ENCODE data around the gene HES2. TPM values are rescaled to one million over a fixed set of nuclear protein-coding genes. Genes with fewer than 3 reads are reported as not detected.

HES2 gene
- total RNA-seq, 1 experiment from 2014 or later, result 1.6 TPM

DNA sequence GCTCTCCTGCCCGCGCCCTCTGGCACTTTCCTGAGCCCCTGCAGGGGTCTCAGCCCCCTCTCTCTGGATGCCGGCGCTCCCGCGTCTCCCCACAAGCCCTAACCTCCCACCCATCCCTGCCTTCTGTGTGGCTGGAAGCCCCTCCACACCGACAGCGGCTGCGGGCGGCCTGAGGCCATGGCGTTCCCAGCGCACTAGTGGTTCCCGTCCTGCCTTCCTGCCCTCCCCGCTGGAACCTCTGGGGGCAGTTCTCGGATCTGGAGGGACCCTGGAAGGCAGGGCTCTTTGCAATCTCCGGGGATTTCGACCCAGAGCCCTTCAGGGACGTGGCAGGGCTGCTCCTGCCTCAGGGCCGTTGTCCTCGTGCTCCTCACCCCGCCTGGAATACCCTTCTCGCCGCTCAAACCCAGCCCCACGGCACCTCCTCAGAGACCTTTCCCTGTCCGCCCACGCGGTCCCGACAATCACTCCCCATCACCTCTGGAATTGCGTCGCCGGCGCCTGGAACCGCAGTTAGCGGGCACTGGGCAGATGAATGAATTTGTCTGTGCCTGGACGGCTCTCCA, 4.4 kb upstream of the HES2 start:
- DNase-seq (ENCODE audit: low spot score), result no peak
- in situ Hi-C loops (cut with HindIII; ENCODE audit: low sequenced_read_pairs), result no loop called here

DNA sequence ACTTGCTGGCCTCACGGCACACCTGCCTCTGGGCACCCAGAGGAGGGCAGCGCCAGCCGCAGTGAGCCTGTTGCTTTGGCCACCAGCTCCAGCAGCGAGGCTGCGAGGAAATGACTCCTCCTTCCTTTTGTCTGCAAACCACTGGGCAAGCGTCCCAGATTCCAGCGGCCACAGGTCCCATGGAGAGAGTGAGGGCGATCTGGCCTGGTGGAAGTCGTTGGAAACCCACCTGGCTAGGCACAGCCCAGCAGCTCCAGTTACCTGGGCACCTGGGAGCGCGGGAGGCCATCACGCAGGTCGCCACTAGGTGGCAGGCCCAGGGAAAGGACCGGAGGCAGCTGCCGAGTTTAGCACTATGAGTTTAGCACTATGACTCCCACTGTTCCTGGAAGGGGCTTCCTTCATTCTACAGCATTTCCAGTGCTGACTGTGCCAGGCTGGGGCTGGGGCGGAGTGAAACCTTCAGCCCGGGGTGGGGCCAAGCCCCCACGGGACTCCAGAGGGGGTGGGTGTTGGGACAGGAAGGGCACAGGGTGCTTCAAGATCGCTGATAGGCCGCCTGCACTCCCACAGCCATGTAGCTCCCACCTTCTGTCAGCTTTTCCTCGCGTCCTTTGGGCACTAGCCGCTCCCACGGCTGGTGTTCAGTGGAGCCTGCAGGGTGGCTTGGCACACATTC, 3.7 kb upstream of the HES2 start:
- DNase-seq (ENCODE audit: low spot score), result peak; percentile 69
- in situ Hi-C loops (cut with HindIII; ENCODE audit: low sequenced_read_pairs), result no loop called here

DNA sequence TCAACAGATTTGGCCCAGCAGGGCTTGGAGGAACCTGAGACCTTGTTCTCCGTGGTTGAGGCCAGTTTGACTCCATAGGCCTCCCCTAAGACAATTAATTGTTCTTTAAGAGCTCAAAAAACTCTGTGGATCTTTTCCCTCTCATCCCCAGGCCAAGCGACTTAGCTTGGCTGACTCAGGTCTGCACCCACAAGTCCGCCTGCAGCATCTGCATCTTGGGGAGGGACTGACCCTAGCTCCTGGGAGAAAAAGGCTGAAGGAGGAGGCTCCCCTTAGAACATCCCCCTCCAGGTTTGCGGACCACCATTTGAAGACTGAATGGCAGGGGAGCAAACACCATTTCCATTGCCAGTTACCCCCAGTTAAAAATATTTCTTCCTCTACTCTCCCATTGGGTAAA, 1.5 kb upstream of the HES2 start:
- DNase-seq (ENCODE audit: low spot score), result no peak
- in situ Hi-C loops (cut with HindIII; ENCODE audit: low sequenced_read_pairs), result no loop called here

DNA sequence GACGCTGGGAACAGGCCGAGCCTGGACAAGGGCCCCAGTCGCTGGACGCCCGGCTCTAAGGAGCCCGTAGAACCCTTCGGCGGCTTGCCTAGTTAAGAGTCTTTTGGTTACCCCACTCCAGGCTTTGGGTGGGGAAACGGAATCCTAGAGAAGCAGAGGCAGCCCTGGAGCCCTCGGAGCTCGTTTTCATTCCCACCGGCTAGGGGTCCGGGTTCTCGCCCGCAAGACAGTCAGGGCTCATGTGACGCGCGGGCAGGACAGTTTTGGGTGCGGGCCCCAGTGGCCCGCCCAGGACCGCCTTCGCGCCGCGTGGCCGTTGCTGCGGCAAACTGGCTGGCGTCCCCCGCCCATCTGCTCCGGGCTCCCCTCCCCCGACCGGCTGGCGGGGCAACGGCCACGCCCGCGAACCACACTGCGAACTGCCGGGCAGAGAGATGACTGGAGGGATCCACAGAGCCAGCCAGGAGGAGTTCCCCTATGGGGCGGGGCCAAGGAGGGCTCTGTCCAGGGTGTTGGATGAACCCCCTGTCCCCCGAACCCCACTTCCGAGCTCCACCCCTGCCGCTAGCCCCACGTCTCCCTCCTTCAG, 829 bp upstream of the HES2 start:
- no peak for DNase-seq (ENCODE audit: low spot score)
- in situ Hi-C loops (cut with HindIII; ENCODE audit: low sequenced_read_pairs), result no loop called here

DNA sequence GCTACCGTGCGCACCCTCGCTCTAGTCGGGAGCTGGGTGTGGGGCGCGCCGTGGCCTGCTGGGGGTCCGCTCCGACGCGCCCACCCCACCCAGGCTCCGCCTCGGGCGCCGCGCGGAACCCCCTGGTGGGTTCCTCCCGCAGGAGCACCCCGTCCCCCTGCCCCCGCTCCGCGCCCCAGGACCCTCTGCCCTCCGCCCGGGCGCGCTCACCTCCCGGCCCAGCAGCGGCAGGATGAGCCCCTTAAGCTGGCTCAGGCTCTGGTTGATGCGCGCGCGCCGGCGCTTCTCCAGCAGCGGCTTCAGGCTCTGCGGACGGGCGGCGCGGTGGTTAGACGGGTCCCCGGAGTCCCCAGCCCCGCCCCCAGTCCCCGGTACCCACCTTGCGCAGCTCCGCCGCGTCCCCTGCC, 319 bp downstream of the HES2 start:
- in situ Hi-C loops (cut with HindIII; ENCODE audit: low sequenced_read_pairs), result no loop called here
- DNase-seq (ENCODE audit: low spot score), result no peak

DNA sequence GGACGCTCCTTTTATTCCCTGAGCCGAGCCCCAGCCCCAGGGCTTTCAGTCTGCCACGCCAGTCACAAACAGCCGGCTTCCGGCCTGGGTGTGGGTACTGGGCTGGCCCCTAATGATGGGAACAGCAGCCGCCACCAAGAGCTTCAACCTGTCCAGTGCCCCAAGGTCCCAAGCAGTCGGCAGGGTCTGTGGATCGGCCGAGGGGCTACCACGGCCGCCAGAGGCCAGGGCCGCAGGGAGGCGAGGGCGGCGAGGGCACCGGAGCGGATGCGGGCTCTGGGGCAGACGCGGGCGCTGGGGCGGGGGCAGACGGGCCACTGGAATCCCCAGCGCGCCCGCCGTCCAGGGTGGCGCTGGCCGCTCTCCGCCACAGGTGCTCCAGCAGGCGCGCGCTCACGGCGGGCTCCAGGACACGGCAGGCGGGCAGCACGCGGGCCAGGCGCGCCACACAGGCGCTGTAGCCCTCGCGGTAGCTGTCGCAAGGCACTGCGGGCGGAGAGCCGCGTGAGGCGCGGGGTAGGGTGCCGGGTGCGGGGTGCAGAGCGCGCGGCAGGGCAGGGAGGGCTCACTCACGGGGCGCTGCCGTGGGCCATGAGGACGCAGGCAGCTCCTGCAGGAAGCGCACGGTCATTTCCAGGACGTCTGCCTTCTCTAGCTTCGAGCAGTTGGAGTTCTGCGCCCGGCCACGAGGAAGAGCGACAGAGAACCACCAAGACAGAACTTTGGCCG, 887 bp downstream of the HES2 start:
- in situ Hi-C loops (cut with HindIII; ENCODE audit: low sequenced_read_pairs), result no loop called here
- DNase-seq (ENCODE audit: low spot score), result no peak

DNA sequence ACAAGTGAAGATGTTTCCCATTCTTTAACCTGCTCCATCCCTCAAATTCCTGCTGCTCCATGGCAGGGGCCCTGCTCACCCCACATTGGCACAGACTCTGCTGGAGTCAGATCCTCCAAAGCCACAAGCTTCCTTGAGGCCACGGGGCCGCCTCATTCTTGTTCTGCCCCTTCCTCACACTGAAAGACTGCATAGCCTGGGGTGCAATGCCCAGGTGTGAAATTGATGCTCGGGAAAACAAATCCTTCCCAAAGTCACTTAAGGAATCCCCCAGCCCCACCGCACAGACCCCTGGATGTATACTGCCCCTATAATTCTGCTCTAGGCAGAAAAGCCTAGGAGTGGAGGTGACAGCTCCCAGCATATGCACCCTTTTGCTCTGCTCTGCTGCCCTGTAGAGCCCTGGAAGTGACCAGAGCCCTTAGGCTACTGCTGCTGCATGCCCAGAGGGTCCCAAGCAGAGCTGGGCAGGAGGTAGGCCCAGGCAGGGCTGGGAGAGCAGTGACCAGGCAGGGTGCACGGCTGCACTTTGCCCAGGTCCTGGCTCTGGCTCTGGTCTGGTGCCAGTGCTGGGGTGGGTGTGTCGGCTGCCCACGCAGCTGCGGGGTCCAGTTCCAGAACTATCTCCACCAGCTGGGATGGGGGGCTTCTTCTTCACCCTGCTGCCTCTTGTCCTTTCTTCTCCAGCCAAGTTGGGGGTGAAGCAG, 1.6 kb downstream of the HES2 start:
- DNase-seq (ENCODE audit: low spot score), result no peak
- in situ Hi-C loops (cut with HindIII; ENCODE audit: low sequenced_read_pairs), result no loop called here

DNA sequence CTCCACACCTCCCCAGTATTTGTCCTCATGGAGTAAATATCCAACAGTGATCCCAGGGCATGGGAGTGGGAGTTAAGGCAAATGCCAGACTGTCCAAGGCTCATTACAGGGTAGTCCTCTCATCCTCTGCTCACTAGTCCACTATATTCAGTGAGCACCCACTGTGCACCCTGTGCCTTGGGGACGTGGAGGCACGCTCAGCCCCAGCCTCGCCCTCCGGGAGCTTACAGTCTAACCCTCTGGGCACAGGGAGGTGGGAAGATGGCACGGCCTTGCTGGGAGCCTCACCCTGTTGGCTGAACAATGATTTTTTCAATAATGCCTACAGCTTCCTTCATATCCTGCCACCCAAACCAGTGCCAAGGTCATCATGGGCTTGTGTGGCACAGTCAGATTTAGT, 2.8 kb downstream of the HES2 start:
- in situ Hi-C loops (cut with HindIII; ENCODE audit: low sequenced_read_pairs), result no loop called here
- no peak for DNase-seq (ENCODE audit: low spot score)

DNA sequence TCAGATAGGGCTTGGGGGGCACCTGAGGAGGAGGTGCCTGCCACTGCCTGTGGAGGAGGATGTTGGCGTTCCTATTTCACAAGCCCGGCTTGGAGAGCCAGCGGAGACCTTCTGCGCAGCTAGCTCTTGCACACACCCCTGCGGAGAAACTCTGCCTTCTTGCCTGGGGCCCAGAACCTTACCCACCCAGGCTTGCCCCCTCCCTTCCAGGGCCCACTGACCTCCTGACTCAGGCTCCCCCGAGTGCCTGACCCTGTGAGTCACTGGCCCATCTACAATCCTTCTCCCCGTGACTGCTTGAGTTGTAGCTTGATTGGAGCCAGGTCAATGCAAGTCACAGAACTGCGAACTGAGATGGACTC, 3.4 kb downstream of the HES2 start:
- in situ Hi-C loops (cut with HindIII; ENCODE audit: low sequenced_read_pairs), result no loop called here
- no peak for DNase-seq (ENCODE audit: low spot score)

DNA sequence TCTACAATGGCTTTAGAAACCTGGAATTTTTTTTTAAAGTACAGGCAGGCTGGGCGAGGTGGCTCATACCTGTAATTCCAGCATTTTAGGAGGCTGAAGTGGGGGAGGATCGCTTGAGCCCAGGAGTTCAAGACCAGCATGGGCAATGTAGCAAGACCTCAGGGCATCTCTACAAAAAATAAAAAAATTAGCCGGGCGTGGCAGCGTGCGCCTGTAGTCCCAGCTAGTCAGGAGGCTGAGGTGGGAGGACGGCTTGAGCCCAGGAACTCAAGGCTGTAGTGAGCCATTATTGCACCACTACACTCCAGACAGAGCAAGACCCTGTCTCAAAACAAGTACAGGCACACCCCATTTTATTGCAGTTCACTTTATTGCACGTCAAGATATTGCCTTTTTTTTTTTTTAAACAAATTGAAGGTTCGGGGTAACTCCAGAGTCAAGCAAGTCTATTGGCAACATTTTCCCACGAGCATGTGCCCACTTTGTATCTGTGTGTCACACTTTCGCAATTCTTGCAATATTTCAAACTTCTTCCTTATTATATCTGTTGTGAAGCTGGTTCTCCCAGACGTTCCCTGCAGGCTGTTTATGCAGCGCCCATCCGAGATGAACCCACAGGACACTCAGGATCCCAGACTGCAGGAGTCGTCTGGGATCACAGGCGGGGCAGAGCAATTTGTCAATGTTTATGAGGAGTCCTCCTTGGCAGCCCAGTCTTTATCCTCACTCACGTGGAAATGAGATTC, 4.7 kb downstream of the HES2 start:
- no peak for DNase-seq (ENCODE audit: low spot score)
- in situ Hi-C loops (cut with HindIII; ENCODE audit: low sequenced_read_pairs), result no loop called here

DNA sequence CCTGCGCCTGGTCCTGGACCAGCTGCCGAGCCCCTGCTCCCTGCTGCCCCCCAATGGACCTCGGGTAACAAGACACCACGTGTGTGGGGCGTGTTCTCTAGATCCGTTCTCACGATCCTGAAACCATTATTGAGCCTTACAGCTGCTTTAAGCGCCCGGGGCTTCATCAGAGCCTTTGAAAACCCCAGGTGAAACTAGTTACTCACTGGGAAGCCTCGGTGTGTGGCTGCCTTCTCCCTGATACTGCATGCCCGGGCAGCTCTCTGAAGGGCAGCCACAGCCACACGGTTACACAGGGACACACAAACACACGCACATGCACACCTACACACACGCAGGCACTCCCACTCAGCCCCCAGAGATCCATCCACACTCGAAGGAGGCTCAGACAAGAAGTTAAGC, 5.3 kb downstream of the HES2 start:
- peak; percentile 28 for DNase-seq (ENCODE audit: low spot score)
- in situ Hi-C loops (cut with HindIII; ENCODE audit: low sequenced_read_pairs), result no loop called here

DNA sequence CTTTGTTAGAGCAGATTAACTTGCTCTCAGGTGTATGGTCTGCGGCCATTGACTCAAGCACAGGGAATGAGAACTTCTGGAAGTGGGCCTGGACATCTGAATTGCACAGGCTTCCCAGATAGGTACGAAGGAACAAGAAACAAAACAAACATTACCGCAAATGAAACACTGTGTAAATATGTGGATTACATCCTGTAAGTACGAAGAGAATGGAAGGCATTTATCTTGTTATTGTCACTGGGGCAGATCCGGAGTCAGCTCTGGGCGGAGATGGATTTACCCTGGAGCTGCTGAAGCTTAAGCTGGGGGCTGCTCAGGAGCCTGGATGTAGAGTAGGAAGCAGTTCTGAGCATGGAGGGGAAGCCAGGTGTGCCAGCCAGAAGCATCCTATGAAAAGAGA, 6.8 kb downstream of the HES2 start:
- in situ Hi-C loops (cut with HindIII; ENCODE audit: low sequenced_read_pairs), result no loop called here
- DNase-seq (ENCODE audit: low spot score), result no peak

DNA sequence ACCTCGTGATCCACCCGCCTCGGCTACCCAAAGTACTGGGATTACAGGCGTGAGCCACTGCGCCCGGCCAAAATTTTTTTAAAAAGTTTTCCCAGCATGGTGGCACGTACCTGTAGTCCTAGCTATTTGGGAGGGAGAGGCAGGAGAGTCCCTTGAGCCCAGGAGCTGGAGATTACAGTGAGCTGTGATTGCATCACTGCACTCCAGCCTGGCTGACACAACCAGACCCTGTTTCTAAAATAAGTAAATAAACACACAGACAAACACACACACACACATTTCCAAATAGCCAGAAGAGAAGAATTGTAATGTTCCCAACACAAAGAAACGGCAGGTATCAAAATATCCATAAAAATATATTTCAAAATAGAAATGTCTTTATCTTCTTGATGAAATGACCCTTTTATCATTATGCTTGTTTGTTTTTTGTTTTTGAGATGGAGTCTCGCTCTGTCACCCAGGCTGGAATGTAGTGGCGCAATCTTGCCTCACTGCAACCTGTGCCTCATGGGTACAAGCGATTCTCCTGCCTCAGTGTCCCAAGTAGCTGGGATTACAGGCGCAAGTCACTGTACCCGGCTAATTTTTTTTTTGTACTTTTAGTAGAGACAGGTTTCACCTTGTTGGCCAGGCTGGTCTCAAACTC, 9.3 kb downstream of the HES2 start:
- in situ Hi-C loops (cut with HindIII; ENCODE audit: low sequenced_read_pairs), result no loop called here
- no peak for DNase-seq (ENCODE audit: low spot score)

DNA sequence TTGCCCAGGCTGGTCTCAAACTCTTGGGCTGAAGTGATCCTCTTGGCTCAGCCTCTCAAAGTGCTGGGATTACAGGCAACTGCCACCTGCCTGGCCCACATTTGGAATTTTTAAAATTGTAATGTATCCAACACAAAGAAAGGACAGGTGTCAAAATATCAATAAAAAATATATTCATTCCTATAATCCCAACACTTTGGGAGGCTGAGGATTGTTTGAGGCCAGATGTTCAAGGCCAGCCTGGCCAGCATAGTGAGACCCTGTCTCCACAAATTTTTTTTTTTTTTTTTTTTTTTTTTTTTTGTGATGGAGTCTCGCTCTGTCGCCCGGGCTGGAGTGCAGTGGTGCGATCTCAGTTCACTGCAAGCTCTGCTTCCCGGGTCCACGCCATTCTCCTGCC, 10.0 kb downstream of the HES2 start:
- DNase-seq (ENCODE audit: low spot score), result no peak
- in situ Hi-C loops (cut with HindIII; ENCODE audit: low sequenced_read_pairs), result no loop called here

DNA sequence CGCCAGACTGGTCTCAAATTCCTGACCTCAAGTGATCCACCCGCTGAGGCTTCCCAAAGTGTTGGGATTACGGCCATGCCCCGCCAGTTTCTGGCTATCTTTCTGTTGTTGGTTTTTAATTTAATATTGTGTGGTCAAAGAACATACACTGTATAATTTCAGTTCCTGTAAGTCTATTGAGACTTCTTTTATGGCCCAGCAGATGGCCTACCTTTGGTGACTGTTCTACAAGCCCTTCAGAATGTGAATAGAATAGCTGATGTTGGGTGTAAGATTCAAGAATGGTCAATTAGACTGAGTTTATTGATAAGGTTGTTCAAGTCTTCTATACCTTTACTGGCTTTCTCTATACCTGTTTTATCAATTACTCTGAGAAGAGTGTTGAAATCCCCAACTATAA, 10.7 kb downstream of the HES2 start:
- in situ Hi-C loops (cut with HindIII; ENCODE audit: low sequenced_read_pairs), result no loop called here
- DNase-seq (ENCODE audit: low spot score), result no peak

DNA sequence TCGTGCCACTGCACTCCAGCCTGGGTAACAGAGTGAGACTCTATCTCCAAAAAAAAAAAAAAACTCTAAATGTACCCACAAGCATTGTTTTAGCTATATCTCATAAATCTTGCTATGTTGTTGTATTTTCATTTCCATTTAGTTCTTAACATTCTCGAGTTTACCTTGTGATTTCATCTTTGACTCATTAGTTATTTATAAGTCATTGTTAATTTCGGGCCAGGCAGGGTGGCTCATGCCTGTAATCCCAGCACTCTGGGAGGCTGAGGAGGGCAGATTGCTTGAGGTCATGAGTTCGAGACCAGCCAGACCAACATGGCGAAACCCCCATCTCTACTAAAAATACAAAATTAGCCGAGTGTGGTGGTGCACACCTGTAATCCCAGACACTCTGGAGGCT, 11.7 kb downstream of the HES2 start:
- in situ Hi-C loops (cut with HindIII; ENCODE audit: low sequenced_read_pairs), result no loop called here
- no peak for DNase-seq (ENCODE audit: low spot score)

DNA sequence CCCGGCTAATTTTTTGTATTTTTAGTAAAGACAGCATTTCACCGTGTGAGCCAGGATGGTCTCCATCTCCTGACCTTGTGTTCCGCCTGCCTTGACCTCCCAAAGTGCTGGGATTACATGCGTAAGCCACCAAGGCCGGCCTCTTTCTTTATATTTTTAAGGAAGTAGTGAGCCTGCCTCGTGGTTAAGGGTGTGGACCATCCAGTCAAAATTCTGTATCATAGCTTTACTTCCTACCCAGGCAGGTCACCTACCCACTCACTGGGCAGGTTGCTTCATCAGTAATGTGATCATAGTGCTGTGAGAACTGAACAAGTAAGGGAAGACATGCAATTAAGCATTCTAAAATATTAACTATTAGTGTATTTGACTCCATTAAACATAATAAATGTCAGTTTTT, 18.0 kb downstream of the HES2 start:
- DNase-seq (ENCODE audit: low spot score), result no peak
- in situ Hi-C loops (cut with HindIII; ENCODE audit: low sequenced_read_pairs), result no loop called here

DNA sequence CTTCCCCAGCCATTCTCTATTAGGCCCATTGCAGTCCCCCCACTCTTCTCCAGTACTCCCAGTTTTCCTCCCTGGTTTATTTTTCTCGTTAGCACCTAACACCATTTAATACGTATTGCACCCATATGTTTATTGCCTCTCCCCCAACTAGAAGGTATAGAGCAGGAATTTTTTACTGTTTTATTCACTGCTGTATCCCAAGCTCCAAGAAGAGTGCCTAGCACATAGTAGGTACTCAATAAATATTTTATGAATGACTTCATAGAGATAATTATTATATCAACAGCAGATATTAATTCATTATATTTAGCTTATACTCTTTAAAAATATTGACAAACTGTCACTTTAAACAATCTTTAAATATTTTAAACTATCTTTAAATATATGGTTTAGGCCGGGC, 20.4 kb downstream of the HES2 start:
- in situ Hi-C loops (cut with HindIII; ENCODE audit: low sequenced_read_pairs), result no loop called here
- DNase-seq (ENCODE audit: low spot score), result no peak

All from G401 (cell line).